GM12878 (cell line): ENCODE results near the gene LIMCH1. TPM values are rescaled to one million over a fixed set of nuclear protein-coding genes. Genes with fewer than 3 reads are reported as not detected.

Experiments used
- ATAC-seq: fragments of 200-7000 bp; cut with Tn5 transposase; 3 replicates; pipeline ENCODE4 v1.9.1; 2020; ENCODE audit warnings: mild to moderate bottlenecking, moderate library complexity
- BruUV-seq: library from RNA; stranded (reverse); fragments of 400-500 nt; replicated peaks from 2 replicates; lab custom pipeline; 2021; lab: Mats Ljungman, UMichigan
- CTCF ChIA-PET: fragments of 300-600 bp; sonication (Branson Sonifier 250); formaldehyde crosslinking; extraction: SDS; loops from one replicate; lab custom pipeline; 2021; ENCODE audit warnings: inconsistent platforms; lab: Yijun Ruan, JAX
- POLR2A ChIA-PET: fragments of 350-600 bp; formaldehyde crosslinking; extraction: SDS; loops from one replicate; lab custom pipeline; 2021; ENCODE audit warnings: inconsistent platforms; lab: Charles Lee
- RAD21 ChIA-PET: fragments of 300-600 bp; sonication (Branson Sonifier 250); formaldehyde crosslinking; loops from one replicate; lab custom pipeline; 2023; ENCODE audit warnings: antibody characterized with exemption; ENCODE audit not compliant: unreplicated experiment; lab: Charles Lee
- SMC1A ChIA-PET: fragments of 300-600 bp; sonication (Branson Sonifier 250); formaldehyde crosslinking; loops from one replicate; lab custom pipeline; 2023; ENCODE audit not compliant: unreplicated experiment, uncharacterized antibody; lab: Charles Lee
- DNase-seq: peaks from one replicate; pipeline ENCODE4 v3.0.0-alpha.2; 2011; ENCODE audit warnings: low read depth, low spot score
- FAIRE-seq: peaks from 3 replicates; lab custom pipeline; 2011; peaks lifted over from hg19 to GRCh38; lab: Jason Lieb, UNC
- H2AFZ ChIP-seq: 2 replicates; pipeline ENCODE4 v1.6.0; 2011; ENCODE audit warnings: low read depth, low read length, control low read depth; ENCODE audit not compliant: control insufficient read depth
- H3K27ac ChIP-seq: 2 replicates; pipeline ENCODE4 v1.5.1; 2011; ENCODE audit warnings: control low read depth; ENCODE audit not compliant: control insufficient read depth, insufficient read depth
- H3K27me3 ChIP-seq, 2 experiments: replicated peaks in 1 of 2; 2 replicates each; pipeline versions ENCODE4 v1.6.0 to v1.6.1; 2011; ENCODE audit warnings: low read length in 1 of 2; ENCODE audit not compliant: control insufficient read depth in 2 of 2, insufficient read depth in 2 of 2
- H3K36me3 ChIP-seq, 2 experiments: 2 replicates each; pipeline ENCODE4 v1.5.1; 2011; ENCODE audit warnings: low read length in 1 of 2; ENCODE audit not compliant: control insufficient read depth in 2 of 2, insufficient read depth in 2 of 2
- H3K4me1 ChIP-seq: 2 replicates; pipeline ENCODE4 v1.6.1; 2011; ENCODE audit warnings: mild to moderate bottlenecking, low read length, moderate library complexity, mixed read lengths; ENCODE audit not compliant: control insufficient read depth, insufficient read depth
- H3K4me2 ChIP-seq: 2 replicates; pipeline ENCODE4 v1.6.0; 2011; ENCODE audit warnings: control low read depth; ENCODE audit not compliant: control insufficient read depth, insufficient read depth
- H3K4me3 ChIP-seq: fragments of 200-600 bp; sonication (generic); 2 replicates; pipeline ENCODE4 v1.5.1; 2016
- H3K79me2 ChIP-seq: 2 replicates; pipeline ENCODE4 v1.6.0; 2011; ENCODE audit warnings: low read length; ENCODE audit not compliant: control insufficient read depth, insufficient read depth
- H3K9ac ChIP-seq: 2 replicates; pipeline ENCODE4 v1.8.0; 2011; ENCODE audit warnings: low read length, control low read depth, mixed read lengths; ENCODE audit not compliant: control insufficient read depth, insufficient read depth
- H3K9me3 ChIP-seq: replicated peaks from 3 replicates; pipeline ENCODE4 v1.5.1; 2011; ENCODE audit warnings: mild to moderate bottlenecking, low read length; ENCODE audit not compliant: control insufficient read depth, insufficient read depth
- H4K20me1 ChIP-seq: 2 replicates; pipeline ENCODE4 v1.6.0; 2011; ENCODE audit not compliant: control insufficient read depth, insufficient read depth
- CBX5 ChIP-seq: sonication (generic); IDR thresholded peaks from 2 replicates; pipeline ENCODE4 v1.6.1; 2016; ENCODE audit warnings: low read depth, moderate library complexity, mild to moderate bottlenecking, inconsistent platforms
- EGR1 ChIP-seq, 2 experiments: IDR thresholded peaks; 1 replicate in 1 of 2; 2 replicates in 1 of 2; pipeline ENCODE4 v1.6.1; 2011 to 2012; ENCODE audit warnings: low read depth in 2 of 2, low read length in 2 of 2, borderline replicate concordance in 1 of 2, mild to moderate bottlenecking in 1 of 2, moderate library complexity in 1 of 2
- HDGF ChIP-seq: fragments of 450-650 bp; IDR thresholded peaks from 2 replicates; pipeline ENCODE4 v1.6.1; 2016; ENCODE audit warnings: antibody characterized with exemption
- JUNB ChIP-seq: IDR thresholded peaks from 2 replicates; pipeline ENCODE4 v1.6.1; 2016; ENCODE audit warnings: antibody characterized with exemption, mild to moderate bottlenecking
- KAT2A ChIP-seq: conservative IDR thresholded peaks from 2 replicates; pipeline ENCODE4 v1.6.1; 2011; ENCODE audit warnings: low read depth, low read length; ENCODE audit not compliant: control insufficient read depth
- NFIC ChIP-seq: IDR thresholded peaks from 2 replicates; pipeline ENCODE4 v1.6.1; 2012; ENCODE audit warnings: low read depth, mild to moderate bottlenecking, inconsistent platforms, low read length, moderate library complexity
- NFYB ChIP-seq: IDR thresholded peaks from 2 replicates; pipeline ENCODE4 v1.6.1; 2011; ENCODE audit warnings: low read depth, mild to moderate bottlenecking, low read length, improper control_type of control experiment, moderate library complexity; ENCODE audit not compliant: insufficient read depth
- PAX5 ChIP-seq: IDR thresholded peaks from 2 replicates; pipeline ENCODE4 v1.6.1; 2011; ENCODE audit warnings: low read depth, low read length, borderline replicate concordance
- RAD21 ChIP-seq: IDR thresholded peaks from 2 replicates; pipeline ENCODE4 v1.6.1; 2011; ENCODE audit warnings: mild to moderate bottlenecking, low read depth, low read length, moderate library complexity; ENCODE audit not compliant: insufficient read depth
- REST ChIP-seq: IDR thresholded peaks from 2 replicates; pipeline ENCODE4 v1.6.1; 2012; ENCODE audit warnings: mild to moderate bottlenecking, low read depth, low read length
- RUNX3 ChIP-seq: IDR thresholded peaks from 2 replicates; pipeline ENCODE4 v1.6.1; 2012; ENCODE audit warnings: low read length, inconsistent platforms
- SMAD1 ChIP-seq: fragments of 450-650 bp; IDR thresholded peaks from 2 replicates; pipeline ENCODE4 v1.6.1; 2018; ENCODE audit warnings: mild to moderate bottlenecking, low read depth; ENCODE audit not compliant: partially characterized antibody
- TCF3 ChIP-seq: IDR thresholded peaks from 2 replicates; pipeline ENCODE4 v1.6.1; 2012; ENCODE audit warnings: low read depth, mild to moderate bottlenecking, low read length, borderline replicate concordance; ENCODE audit not compliant: insufficient read depth
- YY1 ChIP-seq: IDR thresholded peaks from 2 replicates; pipeline ENCODE4 v1.6.1; 2011; ENCODE audit warnings: low read depth, mild to moderate bottlenecking, low read length
- ZSCAN29 ChIP-seq: fragments of 450-650 bp; IDR thresholded peaks from 2 replicates; pipeline ENCODE4 v1.6.1; 2017; ENCODE audit warnings: mild to moderate bottlenecking, moderate library complexity
- ZZZ3 ChIP-seq: IDR thresholded peaks from 2 replicates; pipeline ENCODE4 v1.6.1; 2011; ENCODE audit warnings: low read depth; ENCODE audit not compliant: control insufficient read depth, insufficient read length
- whole genome bisulfite sequencing: methylation state at CpG from one replicate; pipeline ENCODE4 v1.1.6; 2016; ENCODE audit warnings: low lambda C conversion rate; ENCODE audit not compliant: insufficient replicate concordance, insufficient coverage; ENCODE audit errors: missing lambda C conversion rate; 5-methylcytosine and 5-hydroxymethylcytosine counted together
- in situ Hi-C: fragments of 300-500 bp; cut with MboI; formaldehyde crosslinking; loops from 9 replicates; pipeline ENCODE4 v1.14.3; 2018; ENCODE audit warnings: mixed read lengths
- intact Hi-C: fragments of 100-400 bp; cut with micrococcal nuclease; formaldehyde crosslinking; loops from one replicate; pipeline ENCODE4 v1.14.2; 2022; ENCODE audit not compliant: unreplicated experiment
- polyA plus RNA-seq, 11 experiments: library from polyadenylated mRNA; depleted of rRNA in 4 of 11; unstranded in 6 of 11; stranded (reverse) in 5 of 11; fragments of >200 nt; fragmentation: Nextera tagmentation in 4 of 11; fragmentation: Illumina TruSeq in 1 of 11; extraction: Ambion mirVana in 4 of 11; extraction: Trizol in 1 of 11; gene quantifications; 1 replicate in 1 of 11; 2 replicates in 10 of 11; pipeline versions ENCODE4 v1.2.1 to v1.2.3, GENCODE V29; 2011 to 2016; ENCODE audit warnings: inconsistent platforms in 2 of 11, missing spikeins in 2 of 11, low read depth in 1 of 11
- total RNA-seq, 4 experiments: library from RNA; depleted of rRNA in 3 of 4; stranded (reverse); fragments of >200 nt in 3 of 4; fragmentation: Illumina TruSeq in 1 of 4; extraction: Trizol in 1 of 4; gene quantifications; 2 replicates each; pipeline versions ENCODE4 v1.2.1 to v1.2.3, GENCODE V29; 2013 to 2021

The LIMCH1 gene
- total and polyA plus RNA-seq, 10 of the 15 experiments (the other 5 are each of a cell fraction or from before 2014, with no cell fraction given), result 0.07 to 0.15 TPM; not detected in 8

GRCh38 chr4:41660352-41660751 lies 122.4 kb downstream of the LIMCH1 start:
- Histone ChIP-seq H3K36me3 (no peaks in the 10 kb centered on the region), H3K4me3 (no peak overlapping the region), H3K4me2 (no peak overlapping the region), H3K9ac (no peak overlapping the region), H2AFZ (no peak overlapping the region), H4K20me1 (no peaks in the 10 kb centered on the region), H3K79me2 (no peaks in the 10 kb centered on the region), H3K9me3 (no peaks in the 10 kb centered on the region), H3K4me1 (no peaks in the 10 kb centered on the region), H3K27ac (no peak overlapping the region), H3K27me3 (no peaks in the 10 kb centered on the region)
- ATAC-seq, result no peak
- CTCF ChIA-PET, result interaction anchor here (0.9 to 7.0 kb wide), 5 partner anchors 8 to 395 kb away, joined by 3 to 126 read pairs (median 9); no protein-coding TSS in a partner anchor
- in situ Hi-C loops, result loop anchor here (25.0 kb wide), 1 partner anchor 748 kb away; no protein-coding TSS in a partner anchor
- POLR2A ChIA-PET, result no interaction called here
- 0% methylated on average over 3 of the region's 3 CpGs for WGBS
- SMC1A ChIA-PET, result interaction anchor here (0.5 to 7.0 kb wide), 3 partner anchors 33 to 704 kb away, joined by 3 to 67 read pairs (median 3); no protein-coding TSS in a partner anchor
- intact Hi-C loops, result loop anchor here (10.0 kb wide), 1 partner anchor 726 kb away; no protein-coding TSS in a partner anchor
- RAD21 ChIA-PET, result no interaction called here
- no peak for DNase-seq
- no peak for FAIRE-seq
- TF ChIP-seq RUNX3 (no peak), NFYB (no peak), NFIC (no peak), HDGF (no peak), PAX5 (no peak), YY1 (no peak), RAD21 (no peak), JUNB (no peak), REST (no peak), EGR1 (IDR thresholded peaks at IDR 0.05; ENCODE audit: borderline replicate concordance in 1 of 2, low read depth in 2 of 2, low read length in 2 of 2) (no peak), SMAD1 (no peak), KAT2A (no peak), CBX5 (no peak), ZZZ3 (no peak), TCF3 (no peak), ZSCAN29 (no peak)
- TF ChIP-seq, all 136 proteins: peak for 0
- BruUV-seq, result no TSS peak
